Lower lobe of right lung (tissue), 2 donors: ENCODE measurements around the gene ZNF112. TPM values are rescaled to one million over a fixed set of nuclear protein-coding genes. Genes with fewer than 3 reads are reported as not detected.
A peak's percentile ranks its signal among the peaks of the same experiment; 100 is the strongest.

Source experiments
- ATAC-seq, 2 donors: fragments of 200-7000 bp; cut with Tn5 transposase; one replicate each; pipeline ENCODE4 v1.9.1; 2020 to 2022; ENCODE audit warnings: mild to moderate bottlenecking in 2 of 2, moderate library complexity in 2 of 2
- DNase-seq: peaks from one replicate; pipeline ENCODE4 v3.0.0-alpha.2; 2020
- H3K27ac ChIP-seq: fragments of 200-600 bp; one replicate; pipeline ENCODE4 v1.8.0; 2022
- H3K27me3 ChIP-seq: fragments of 200-600 bp; one replicate; pipeline ENCODE4 v1.8.0; 2022; ENCODE audit warnings: low read depth
- H3K36me3 ChIP-seq: fragments of 200-600 bp; one replicate; pipeline ENCODE4 v1.8.0; 2022; ENCODE audit warnings: mild to moderate bottlenecking
- H3K4me1 ChIP-seq: fragments of 200-600 bp; one replicate; pipeline ENCODE4 v1.8.0; 2022
- H3K4me3 ChIP-seq: fragments of 200-600 bp; one replicate; pipeline ENCODE4 v1.8.0; 2022; ENCODE audit warnings: mild to moderate bottlenecking
- H3K9me3 ChIP-seq: fragments of 200-600 bp; one replicate; pipeline ENCODE4 v1.8.0; 2022
- CTCF ChIP-seq: fragments of 200-600 bp; IDR thresholded peaks from one replicate; pipeline ENCODE4 v1.8.0; 2022; ENCODE audit warnings: antibody characterized with exemption, mild to moderate bottlenecking
- intact Hi-C: fragments of 100-400 bp; cut with DNase I; formaldehyde crosslinking; loops from one replicate; pipeline ENCODE4 v1.11.0; 2022
- total RNA-seq: library from RNA; stranded (reverse); fragmentation: NEBNext Ultra II Directional; extraction: Animal tissue kit (Norgen Biotek cat#: 25700); gene quantifications from one replicate; pipeline ENCODE4 v1.2.1, GENCODE V29; 2021
- donor health status: DM: no; HTN: yes; CAD: no; lungs with severe emphysema.

Gene ZNF112
- total RNA-seq, 1 donor from 2014 or later: 4.8 TPM

- peaks cover 14% of the 10 kb centered on the region for H3K4me1 ChIP-seq
- intact Hi-C loops: no loop called here
- peak; percentile 90 for DNase-seq
- peak; percentile 99 to 100 for ATAC-seq
- peak within 1 kb of the TSS; percentile 76 for H3K27ac ChIP-seq
- no peaks in the 10 kb centered on the region for H3K27me3 ChIP-seq
- H3K4me3 ChIP-seq: peak within 1 kb of the TSS; percentile 96
- no peak for TF ChIP-seq CTCF
- H3K9me3 ChIP-seq: peaks cover 30% of the 10 kb centered on the region
- H3K36me3 ChIP-seq: peaks cover 29% of the 10 kb centered on the region
Measured at GRCh38 chr19:44304659-44305193, 51.8 kb downstream of the ZNF112 start, which contains the start of gene ZNF235. TSS of gene ZNF235 (minus strand) at chr19:44305025. CDS start at chr19:44303404, 1,621 bp downstream.

- H3K36me3 ChIP-seq: peaks cover 35% of the 10 kb centered on the region
- no peak for TF ChIP-seq CTCF
- peaks cover 31% of the 10 kb centered on the region for H3K9me3 ChIP-seq
- H3K4me3 ChIP-seq: peak overlapping the region; percentile 96
- ATAC-seq: no peak
- H3K27me3 ChIP-seq: no peaks in the 10 kb centered on the region
- no peak for DNase-seq
- peaks cover 14% of the 10 kb centered on the region for H3K4me1 ChIP-seq
- H3K27ac ChIP-seq: peak overlapping the region; percentile 76
- intact Hi-C loops: no loop called here
Measured at GRCh38 chr19:44303976-44304568, 52.4 kb downstream of the ZNF112 start.

- DNase-seq: no peak
- no peak for TF ChIP-seq CTCF
Measured at GRCh38 chr19:44303320-44303719, 53.2 kb downstream of the ZNF112 start.

GRCh38 chr19:44284968-44285367 lies 71.5 kb downstream of the ZNF112 start:
- intact Hi-C loops: no loop called here
- no peak for ATAC-seq
- no peak for TF ChIP-seq CTCF
- Histone ChIP-seq H3K36me3 (peaks cover 28% of the 10 kb centered on the region), H3K27ac (no peak overlapping the region), H3K9me3 (peaks cover 98% of the 10 kb centered on the region), H3K4me3 (no peak overlapping the region), H3K4me1 (no peaks in the 10 kb centered on the region), H3K27me3 (no peaks in the 10 kb centered on the region)
- no peak for DNase-seq

More at GRCh38 chr19:44303320-44303719, 53.2 kb downstream of the ZNF112 start:
- Histone ChIP-seq H3K9me3 (peaks cover 27% of the 10 kb centered on the region), H3K27ac (no peak overlapping the region), H3K4me1 (peaks cover 14% of the 10 kb centered on the region), H3K36me3 (peaks cover 43% of the 10 kb centered on the region), H3K4me3 (no peak overlapping the region), H3K27me3 (no peaks in the 10 kb centered on the region)
- intact Hi-C loops: no loop called here
- no peak for ATAC-seq

- H3K4me3 ChIP-seq: no peak overlapping the region
- no peak for DNase-seq
- H3K27ac ChIP-seq: no peak overlapping the region
- intact Hi-C loops: no loop called here
- H3K9me3 ChIP-seq: peaks cover 96% of the 10 kb centered on the region
- peaks cover 7% of the 10 kb centered on the region for H3K36me3 ChIP-seq
- no peaks in the 10 kb centered on the region for H3K4me1 ChIP-seq
- no peak for ATAC-seq
- TF ChIP-seq CTCF: no peak
- no peaks in the 10 kb centered on the region for H3K27me3 ChIP-seq
Measured at GRCh38 chr19:44282846-44283245, 73.6 kb downstream of the ZNF112 start.
